Suppressor macrophage (primary cell): ENCODE measurements around the gene ASPSCR1.
"Not testable (repeated sequence)": the region's sequence is repeated elsewhere in the genome, so short reads cannot be mapped to it uniquely, and the experiment has no call there.

Experiments
- DNase-seq, 4 experiments: peaks; one replicate each; pipeline ENCODE4 v3.0.0-alpha.2; 2020 to 2022

The ASPSCR1 gene

DNA sequence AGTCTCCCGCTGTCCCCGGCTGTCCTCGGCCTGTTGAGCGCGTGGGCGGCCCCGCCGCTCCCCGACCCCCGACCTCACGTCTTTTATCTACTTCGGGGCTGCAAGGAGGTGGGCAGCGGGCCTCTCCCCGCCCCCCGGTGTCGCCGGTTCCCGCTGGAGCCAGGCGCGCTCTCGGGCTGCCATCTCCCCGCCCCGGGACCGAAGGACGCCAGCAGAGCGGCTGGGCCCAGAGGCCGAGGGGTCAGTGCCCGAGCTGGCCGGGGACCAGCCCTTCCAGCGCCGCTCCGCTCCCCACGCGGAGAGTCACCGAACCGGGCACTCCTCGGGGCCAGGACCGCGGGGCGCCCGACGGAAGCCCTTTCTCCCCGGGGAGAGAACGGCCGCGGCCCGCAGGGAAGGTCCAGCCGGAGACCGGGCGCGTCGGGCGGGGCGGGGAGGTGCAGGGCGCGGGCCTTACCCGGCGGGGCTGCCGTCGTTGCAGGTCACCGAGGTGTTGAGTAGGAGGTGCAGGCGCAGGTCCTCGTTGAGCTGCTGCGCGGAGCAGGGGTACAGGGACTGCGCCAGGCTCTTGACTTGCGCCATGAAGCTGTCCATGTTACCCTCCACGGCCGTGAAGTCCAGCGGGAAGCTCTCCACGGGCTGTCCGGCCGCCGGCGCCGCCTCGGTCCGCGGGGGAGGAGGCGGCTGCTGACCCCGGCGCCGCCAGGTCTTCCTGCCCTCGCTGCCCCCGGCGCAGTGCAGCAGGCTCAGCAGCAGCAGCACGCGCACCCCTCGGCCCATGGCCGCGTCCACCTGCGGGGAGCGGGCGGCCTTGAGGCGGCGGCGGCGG, 17.1 kb upstream of the ASPSCR1 start:
- peak in 1 of 4 experiments; percentile 36 for DNase-seq

DNA sequence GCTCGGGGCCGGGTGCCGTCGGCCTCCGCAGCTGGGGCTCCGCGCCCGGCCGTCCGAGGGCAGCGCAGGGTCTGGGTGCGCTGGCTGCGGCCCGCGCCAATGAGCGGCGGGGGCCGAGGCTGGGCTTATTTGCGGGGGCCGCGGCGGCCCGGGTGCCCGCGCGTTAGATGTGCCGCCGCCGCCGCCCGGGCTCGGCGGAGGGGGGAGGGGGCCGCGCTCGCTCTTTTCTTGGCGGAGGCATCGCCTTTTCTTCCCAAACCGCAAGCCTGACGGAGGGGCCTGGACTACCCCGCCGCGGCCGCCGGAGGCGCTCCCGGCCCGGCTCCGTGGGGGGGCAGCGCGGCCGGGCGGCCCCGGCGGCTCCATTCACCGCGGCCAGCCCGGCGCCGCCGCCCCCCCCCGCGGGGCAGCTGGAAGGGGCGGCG, 16.3 kb upstream of the ASPSCR1 start, which contains the start of gene NOTUM:
Gene NOTUM (minus strand): TSS at position 101 of the 425 bp plus-strand sequence. CDS start 278 bp downstream, outside the sequence.
- DNase-seq: peak in 3 of 4 experiments; percentile 33 to 68 (median 53)

DNA sequence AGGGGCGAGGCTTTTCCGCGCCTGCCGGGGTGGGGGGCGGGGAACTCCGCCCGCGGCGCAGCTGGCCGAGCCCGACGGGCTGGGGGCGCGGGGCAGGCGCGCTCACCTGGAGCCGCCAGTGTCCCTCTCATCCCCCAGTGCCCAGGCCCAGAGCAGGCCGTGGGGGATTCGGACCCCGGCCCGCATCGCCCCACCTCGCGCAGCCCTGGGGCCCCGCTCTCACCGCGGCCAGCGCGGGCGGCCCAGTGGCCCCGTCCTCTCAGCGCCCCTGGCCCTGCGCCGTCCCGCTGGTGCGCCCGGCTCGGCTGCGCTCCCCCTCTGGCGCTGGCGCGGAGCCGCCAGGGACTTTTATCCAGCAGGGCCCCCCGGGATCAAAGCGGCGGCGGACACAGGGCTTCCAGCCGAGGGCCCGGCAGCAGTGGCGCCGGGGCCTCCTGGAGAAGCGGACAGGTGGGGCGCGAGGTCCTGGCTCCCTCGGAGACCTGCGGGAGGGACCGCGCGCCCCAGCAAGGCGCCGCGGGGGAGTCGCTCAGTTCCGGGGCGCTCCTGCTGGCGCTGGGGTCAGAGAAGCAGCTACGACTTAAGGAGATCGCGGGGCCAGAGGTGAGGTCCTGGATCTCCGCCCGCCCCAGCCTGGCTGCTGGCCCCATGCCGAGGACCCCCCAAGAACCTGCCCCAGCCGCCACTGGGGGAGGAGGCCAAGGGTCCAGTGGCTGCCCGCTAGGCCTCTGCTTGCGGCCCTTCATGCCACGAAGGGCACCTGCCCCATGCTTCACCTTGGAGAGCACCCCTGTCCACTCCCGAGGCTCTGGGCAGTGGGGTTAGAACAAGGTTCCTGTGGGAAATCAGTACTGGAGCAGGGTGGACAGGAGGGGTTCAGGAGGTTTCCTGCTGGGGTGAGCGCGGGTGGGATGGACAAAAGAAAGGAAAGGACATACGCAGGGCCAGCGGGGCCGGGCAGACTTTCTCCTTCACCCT, 15.6 kb upstream of the ASPSCR1 start:
- DNase-seq: no peak

DNA sequence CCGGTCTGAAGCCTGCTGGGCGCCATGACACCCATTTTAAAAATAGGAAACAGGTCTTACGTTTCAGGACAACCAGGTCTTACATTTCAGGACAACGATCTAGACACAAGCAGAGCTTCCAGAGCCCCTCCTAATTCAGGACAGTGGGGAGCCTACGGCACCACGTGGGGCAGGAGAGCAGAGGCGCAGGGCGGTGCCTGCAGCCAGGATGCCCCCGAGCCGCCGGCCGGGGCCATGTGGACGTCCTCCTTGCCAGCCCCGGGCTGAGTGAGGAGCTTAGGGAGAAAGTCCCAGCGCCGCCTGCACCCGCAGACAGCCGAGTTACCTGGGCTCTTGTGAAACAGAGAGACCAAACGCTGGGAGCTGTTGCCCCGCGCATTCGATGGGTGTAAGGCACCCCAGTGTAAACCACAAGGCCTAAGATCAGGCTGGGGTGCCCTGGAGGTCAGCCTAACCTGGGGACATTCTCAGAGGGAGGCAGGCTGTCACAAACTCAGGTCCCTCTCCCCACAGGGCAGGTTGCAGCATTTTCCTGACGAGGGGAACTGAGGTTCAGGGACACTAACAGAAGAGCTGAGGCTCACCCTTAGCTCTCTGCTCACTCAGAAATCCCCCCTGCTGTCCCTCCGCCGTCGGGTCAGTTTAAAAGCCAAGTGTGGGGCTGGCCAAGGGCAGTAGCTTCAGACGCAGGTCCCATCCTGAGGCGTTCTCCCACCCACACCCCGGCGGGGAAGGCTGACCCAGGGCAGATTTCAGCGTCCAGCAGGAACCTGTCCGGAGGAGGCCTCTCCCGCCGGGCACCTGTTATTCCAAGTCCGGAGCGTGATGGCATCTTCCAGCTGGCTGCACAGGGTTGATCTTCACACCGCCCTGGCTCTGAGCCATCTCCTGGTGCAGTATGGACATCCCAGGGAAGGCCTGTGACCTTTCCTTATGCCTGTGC, 14.7 kb upstream of the ASPSCR1 start:
- no peak for DNase-seq

DNA sequence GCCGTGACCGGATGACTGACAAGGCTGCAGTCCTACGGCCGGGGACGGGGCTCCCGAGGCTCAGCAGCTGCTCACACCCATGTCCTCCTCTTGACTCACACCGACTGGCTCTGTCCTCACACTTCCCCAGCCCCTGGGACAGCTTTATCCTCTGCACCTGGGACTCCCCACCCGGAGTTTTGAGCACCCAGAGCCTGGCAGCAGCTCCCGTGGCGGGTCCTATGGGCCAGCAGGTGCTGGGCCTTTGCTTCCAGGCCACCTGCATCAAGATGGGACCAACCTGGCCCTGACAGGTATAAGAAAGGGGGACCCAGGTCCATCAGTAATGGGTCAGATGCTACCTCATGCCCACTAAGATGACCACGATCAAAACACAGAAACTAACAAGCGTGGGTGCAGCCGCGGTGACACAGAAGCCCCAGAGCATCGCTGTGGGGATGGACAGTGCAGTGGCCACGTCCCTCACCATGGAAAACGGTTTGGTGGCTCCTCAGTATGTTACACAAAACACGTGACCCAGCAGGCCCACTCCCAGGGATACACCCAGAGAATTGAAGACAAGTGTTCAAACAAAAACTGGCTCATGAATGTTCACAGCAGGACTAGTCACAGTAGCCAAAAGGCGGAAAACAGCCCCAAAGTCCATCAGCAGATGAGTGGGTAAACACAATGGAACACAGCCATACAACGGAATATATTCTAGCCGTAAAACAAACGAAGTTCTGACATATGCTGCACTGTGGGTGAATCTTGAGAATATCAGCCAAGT, 13.2 kb upstream of the ASPSCR1 start:
- no peak for DNase-seq

DNA sequence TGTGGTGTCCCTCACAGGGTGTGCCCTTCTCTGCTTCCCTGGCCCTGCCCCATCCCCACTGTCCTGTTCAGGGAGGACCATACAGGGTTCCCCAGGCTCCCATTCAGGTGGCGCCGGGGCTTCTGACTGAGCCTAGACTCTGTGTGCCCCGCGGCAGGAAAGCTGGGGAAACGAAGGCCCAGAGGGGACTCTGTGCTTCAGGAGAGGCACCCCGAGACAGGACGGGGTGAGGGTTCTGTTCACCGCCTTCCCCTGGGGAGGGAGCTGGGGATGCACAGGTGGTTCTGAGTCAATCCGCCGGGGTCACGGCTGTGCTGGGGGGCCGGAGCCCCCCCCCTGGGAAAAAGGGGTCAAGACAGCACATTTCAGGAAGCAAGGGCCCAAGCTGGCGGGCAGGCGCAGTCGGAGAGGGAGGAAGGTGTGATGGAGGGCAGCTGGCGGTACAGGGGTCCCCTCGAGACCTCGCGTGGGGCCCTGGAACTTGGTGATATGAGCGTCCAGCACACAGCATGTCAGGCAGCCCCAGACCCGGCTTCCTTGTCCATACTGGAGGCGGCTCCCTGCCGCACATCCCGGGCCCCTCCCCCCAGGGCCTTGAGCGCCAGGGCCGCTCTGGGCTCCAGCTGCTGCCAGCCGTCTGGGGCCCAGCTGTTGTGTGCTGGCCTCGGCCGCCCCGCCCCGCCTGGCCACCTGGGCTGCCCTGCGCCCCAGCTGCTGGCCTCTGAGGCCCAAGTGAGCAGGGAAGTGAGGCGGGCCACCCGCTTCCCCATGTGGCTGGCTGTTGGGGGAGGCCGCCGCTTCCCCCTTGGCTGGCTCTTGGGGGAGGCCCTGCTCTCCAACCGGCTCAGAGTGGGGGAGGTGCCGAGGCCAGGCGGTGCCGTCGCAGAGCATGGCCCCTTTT, 10.8 kb upstream of the ASPSCR1 start:
- DNase-seq: peak; percentile 50 to 82 (median 64)

DNA sequence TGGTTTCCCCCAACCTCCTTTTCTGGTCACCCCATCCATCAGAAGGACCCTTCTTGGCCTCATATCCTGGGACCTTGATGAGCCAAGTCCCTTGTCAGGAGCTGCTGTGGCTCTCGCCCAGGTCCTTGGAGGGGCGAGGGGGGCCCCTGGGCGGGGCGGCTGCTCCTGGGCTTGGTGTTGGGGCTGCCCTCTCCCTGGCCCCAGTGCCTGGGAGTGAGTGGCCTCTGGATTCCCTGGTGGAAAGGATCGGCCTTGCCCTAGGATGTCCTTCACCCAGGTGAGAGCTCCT, 10.2 kb upstream of the ASPSCR1 start:
- DNase-seq: no peak

DNA sequence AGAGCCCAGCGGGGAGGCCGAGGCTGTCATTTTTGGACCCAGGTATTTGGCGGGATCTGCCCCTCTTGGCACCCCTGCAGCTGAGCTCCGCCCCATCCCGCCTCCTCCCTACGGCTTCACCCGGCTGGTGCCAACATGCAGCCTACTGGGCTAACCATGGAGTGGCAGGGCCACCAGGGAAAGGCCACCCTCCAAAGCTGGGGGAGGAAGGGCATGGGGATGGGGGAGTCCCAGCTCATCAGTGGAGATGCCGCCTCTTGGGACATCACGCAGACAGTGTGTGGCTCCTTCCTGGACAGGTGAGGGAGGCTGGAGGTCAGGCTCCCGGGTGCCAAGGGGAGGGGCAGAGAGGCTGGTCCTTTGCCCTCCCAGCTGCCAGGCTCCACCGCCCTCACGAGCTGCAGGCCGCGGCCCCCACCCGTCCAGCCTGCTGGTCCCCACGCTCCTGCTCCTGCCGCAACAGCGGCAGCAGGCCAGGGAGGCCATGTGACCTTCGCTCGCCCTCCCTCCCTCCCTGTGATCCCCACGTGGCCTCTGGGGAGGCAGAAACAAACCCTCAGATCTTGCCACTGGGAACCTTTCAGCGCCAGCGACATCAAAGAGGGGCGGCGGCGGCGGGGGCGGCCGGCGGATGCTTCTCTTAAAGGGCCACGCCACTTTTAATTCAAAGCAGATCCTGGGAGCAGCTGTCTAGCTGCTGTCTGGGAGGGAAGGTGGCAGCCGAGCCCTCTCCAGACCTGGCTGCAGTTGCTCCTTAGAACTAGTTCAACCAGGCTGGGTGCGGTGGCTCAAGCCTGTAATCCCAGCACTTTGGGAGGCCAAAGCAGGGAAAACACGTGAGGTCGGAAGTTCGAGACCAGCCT, 9.7 kb upstream of the ASPSCR1 start:
- peak; percentile 90 to 95 (median 94) for DNase-seq

DNA sequence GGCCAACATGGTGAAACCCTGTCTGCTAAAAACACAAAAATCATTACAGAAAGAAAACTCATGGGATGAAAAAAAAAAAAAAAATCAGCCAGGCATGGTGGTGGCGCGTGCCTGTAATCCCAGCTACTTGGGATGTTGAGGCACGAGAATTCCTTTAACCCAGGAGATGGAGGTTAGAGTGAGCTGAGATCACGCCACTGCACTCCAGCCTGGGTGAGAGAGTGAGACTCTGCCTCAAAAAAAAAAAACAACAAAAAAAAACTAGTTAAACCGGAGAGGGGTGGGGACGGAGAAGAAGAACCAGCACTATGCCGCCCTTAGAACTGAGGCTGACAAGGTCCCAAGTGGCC, 9.1 kb upstream of the ASPSCR1 start:
- DNase-seq: no peak

DNA sequence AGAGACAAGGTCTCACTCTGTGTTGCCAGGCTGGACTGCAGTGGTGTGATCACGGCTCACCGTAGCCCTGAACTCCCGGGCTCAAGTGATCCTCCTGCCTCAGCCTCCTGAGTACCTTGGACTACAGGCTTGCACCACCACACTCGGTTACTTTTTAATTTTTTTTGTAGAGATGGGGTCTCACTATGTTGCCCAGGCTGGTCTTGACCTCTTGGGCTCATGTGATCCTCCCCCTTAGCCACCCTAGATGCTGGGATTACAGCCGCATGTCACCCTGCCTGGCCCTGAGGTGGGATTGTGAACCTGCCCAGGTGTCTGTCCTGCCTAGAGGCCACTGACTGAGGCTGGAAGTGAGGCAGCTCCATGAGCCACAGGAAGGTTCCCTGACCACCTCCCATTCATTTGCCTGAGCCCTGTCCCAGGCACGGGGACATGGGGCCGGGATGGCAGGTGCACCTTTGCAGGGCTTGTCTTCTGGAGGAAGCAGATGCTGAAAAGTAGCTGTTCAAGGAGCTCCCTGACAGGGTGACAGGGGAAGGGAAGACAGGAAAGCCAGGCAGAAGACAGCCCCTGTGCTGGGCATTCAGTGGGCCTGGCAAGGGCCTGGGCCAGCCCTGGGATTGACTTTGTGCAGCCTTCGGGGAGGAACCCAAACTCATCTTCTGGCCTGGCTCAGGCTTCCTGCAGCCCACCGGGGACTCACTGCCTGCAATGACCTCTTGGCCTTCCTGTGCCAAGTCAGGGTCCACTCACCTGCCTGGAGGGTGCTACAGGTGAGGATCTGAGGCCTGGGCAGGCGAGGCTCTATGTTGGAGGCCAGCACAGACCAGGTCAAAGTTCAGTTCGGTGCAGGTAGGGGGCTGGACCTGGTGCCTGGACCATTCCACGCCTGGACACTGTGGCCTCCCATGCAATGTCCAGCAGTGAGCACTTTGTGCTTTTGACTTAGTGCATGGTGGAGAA, 8.3 kb upstream of the ASPSCR1 start:
- DNase-seq: no peak

DNA sequence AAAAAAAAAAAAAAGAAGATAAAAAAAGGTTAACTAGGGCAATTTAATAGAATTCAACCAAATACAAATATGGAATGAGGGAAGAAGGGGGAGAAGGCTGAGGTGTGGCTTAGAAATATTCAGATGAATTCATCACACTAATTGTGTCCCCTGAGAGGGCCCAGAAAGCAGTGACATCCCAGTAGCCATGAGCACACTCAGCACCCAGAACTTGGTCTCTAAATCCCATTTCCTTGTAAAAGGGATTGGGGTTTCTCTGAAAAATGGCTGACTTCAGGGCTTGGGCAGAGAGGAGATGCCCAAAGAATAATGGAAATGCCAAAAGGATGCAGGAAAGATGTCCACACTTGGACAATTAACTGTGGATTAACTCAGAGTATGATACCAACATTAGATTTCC, 4.0 kb upstream of the ASPSCR1 start:
- no peak for DNase-seq

DNA sequence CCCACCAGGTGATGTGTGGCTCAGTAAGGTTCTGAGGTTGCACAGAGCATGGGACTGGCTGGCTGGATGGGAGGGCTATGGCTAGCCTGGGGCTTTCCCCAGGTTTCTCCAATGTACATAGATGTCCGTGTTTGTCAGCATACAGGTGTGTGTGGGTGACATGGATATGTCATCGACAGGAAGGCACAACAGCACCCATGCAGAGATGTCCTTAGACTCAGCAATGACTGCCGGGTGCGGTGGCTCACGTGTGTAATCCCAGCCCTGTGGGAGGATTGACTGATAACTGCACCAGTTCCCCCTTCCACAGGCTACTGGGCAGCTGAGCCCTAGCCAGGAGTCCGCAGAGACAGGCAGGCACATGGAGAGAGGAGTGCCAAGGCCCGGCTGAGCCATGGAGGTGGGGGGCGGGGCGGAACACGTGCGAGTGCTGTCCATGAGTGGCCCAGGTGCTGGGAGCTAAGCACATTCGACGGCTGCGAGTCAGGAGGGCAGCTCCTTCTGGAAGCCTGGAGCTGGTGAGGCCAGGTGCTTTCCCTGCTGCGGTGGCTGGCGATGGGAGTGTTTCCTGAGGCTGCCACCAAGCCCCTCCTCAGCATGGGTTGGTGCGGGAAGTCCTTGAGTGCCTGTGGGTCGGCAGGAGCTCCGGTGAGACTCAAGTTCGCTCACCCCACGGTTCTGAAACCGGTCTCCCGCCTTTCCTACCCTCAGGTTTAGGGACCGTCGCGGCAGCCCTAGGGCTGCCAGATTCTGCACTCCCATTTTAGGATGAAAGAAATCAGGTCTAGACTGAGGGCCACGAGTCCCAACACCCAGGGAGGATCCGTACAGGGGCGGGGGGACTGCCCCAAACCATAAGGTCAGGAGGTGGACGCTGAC, 858 bp upstream of the ASPSCR1 start:
- peak; percentile 29 to 61 (median 40) for DNase-seq

DNA sequence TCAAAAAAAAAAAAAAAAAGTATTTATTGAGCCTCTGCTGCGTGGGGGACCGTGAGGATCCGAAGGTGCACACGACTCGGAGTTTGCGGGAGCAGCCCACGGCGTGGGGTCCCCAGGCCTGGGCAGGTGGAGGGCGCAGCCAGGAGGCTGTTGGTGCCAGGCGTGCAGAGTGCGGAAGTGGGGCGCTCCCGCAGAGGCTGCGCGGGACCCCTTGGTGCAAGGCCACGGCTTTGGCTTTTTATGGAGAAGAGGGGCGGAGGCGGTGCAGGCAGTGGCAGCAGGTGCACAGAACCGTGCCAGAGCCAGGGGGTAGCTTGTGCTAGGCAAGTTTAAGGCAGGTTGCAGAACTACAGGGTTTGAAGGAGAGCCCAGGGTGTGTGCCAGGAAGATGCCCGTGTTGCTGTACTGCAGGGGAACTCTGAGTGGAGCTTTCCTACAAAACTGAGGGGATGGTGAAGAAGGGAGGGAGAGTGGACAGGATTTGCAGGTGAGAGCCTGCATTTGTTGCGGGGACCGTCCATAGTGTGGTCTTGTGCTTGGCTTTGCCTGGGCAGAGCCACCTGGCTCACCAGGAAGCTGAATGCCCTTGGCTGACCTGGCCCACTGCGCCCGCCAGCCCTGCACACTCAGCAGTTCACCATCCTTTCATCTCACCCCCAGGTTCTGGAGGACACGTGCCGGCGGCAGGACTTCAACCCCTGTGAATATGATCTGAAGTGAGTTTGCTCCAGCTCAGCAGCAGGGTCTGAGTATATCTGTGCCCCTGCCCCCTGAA, 1.3 kb downstream of the ASPSCR1 start:
- no peak for DNase-seq

DNA sequence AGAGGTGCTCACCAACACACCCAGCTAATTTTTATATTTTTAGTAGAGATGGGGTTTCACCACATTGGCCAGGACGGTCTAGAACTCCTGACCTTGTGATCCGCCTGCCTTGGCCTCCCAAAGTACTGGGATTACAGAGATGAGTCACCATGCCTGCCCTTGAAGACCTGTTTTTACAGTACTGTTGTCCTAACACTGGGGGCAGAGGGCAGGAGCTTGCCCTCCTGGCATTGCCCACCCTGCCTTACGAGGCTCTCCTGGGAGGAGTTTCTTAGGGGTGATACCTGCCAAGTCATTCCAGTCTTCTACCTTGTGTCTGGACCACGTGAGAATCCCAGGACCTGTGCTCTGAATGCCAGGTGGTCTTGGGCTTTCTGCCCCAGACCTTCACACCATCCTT, 2.7 kb downstream of the ASPSCR1 start:
- no peak for DNase-seq

DNA sequence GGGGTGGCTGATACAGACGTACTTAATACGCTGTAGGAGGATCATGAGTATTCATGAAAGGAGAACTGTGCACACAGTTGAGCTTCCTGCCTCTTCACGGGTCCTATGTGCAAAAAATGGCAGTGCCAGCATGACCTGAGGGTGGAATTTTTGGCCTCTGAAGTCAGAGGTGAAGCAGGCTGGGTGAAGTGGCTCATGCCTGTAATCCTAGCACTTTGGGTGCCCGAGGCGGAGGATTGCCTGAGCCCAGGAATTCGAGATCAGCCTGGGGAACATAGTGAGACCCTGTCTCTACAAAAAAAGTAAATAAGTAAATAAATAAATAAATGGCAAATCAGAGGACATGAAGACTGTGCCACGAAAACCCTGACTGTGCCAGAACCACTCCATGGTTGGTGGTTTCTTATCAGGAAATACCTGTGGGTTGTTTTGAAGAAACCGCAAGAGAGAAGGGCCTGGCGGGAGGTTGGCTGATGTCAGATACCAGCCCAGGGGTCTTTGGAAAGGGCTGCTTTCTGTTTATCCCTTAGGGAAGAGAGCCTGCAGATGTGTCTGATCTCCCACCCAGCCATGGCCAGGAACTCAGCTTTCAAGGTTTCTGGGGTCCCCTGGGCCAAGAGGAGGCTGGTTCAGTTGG, 3.4 kb downstream of the ASPSCR1 start:
- peak in 1 of 4 experiments; percentile 27 for DNase-seq

DNA sequence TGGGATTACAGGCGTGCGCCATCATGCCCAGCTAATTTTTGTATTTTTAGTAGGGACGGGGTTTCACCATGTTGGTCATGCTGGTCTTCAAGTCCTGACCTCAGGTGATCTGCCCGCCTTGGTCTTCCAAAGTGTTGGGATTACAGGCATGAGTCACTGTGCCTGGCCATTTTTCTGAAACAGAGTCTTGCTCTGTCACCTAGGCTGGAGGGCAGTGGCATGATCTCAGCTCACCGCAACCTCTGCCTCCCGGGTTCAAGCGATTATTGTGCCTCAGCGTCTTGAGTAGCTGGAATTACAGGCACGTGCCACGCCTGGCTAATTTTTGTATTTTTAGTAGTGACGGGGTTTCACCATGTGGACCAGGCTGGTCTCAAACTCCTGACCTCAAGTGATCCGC, 4.1 kb downstream of the ASPSCR1 start:
- not testable (repeated sequence) for DNase-seq
